22Rv1 (cell line): ENCODE measurements around the gene UMOD.
A peak's percentile ranks its signal among the peaks of the same experiment; 100 is the strongest.

ENCODE experiments used
- H3K27ac ChIP-seq: fragments of 450-650 bp; 2 replicates; pipeline ENCODE4 v1.5.1; 2017
- CTCF ChIP-seq: fragments of 450-650 bp; IDR thresholded peaks from 2 replicates; pipeline ENCODE4 v1.5.1; 2017; ENCODE audit warnings: mild to moderate bottlenecking
- ZFX ChIP-seq: fragments of 450-650 bp; IDR thresholded peaks from 2 replicates; pipeline ENCODE4 v1.6.1; 2017; ENCODE audit warnings: antibody characterized with exemption, borderline replicate concordance

Gene UMOD

GRCh38 chr16:20395946-20396345 lies 43.4 kb upstream of the UMOD start:
- TF ChIP-seq ZFX, result no peak
- no peak for TF ChIP-seq CTCF

GRCh38 chr16:20393801-20394577 lies 41.5 kb upstream of the UMOD start:
- TF ChIP-seq CTCF, result no peak
- no peak overlapping the region for H3K27ac ChIP-seq

More at GRCh38 chr16:20395946-20396345, 43.4 kb upstream of the UMOD start:
- no peak overlapping the region for H3K27ac ChIP-seq

- no peak overlapping the region for H3K27ac ChIP-seq
- TF ChIP-seq ZFX (no peak), CTCF (no peak)
Measured at GRCh38 chr16:20391045-20391444, 38.5 kb upstream of the UMOD start.

- no peak overlapping the region for H3K27ac ChIP-seq
- TF ChIP-seq ZFX (no peak), CTCF (no peak)
Measured at GRCh38 chr16:20388854-20389253, 36.3 kb upstream of the UMOD start.

GRCh38 chr16:20387978-20388377 lies 35.5 kb upstream of the UMOD start:
- TF ChIP-seq ZFX (no peak), CTCF (no peak)
- H3K27ac ChIP-seq, result no peak overlapping the region

GRCh38 chr16:20385844-20386832 lies 33.6 kb upstream of the UMOD start:
- TF ChIP-seq ZFX, result no peak
- TF ChIP-seq CTCF, result peak; percentile 88

More at GRCh38 chr16:20385844-20386832, 33.6 kb upstream of the UMOD start:
- H3K27ac ChIP-seq, result no peak overlapping the region
